HG03571 (cell line): ENCODE data around the gene DEPDC4.
A peak's percentile ranks its signal among the peaks of the same experiment; 100 is the strongest.

Experiments
- ATAC-seq: cut with Tn5 transposase; IDR thresholded peaks from one replicate; pipeline ENCODE4 v1.9.1; 2021; ENCODE audit not compliant: unreplicated experiment

Gene DEPDC4

DNA sequence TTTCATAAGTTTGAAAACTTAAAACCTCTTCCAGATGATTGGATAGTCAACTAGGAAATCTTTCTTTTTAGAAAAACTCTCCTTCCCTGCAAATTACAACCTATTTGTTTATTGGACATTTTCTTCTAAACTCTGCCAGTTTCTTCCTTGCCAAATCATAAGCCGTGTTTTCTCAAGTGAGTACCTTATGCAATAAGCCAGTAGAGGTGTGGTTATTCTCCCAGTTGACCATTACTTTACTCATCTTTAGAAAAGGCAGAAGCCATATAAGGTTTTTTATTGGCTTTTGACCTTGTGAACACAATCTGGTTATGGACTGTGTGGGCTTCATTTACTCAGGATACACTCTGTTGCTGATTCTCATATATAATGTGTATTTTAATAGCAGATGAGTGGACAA, 51.7 kb downstream of the DEPDC4 start:
- ATAC-seq: no peak

DNA sequence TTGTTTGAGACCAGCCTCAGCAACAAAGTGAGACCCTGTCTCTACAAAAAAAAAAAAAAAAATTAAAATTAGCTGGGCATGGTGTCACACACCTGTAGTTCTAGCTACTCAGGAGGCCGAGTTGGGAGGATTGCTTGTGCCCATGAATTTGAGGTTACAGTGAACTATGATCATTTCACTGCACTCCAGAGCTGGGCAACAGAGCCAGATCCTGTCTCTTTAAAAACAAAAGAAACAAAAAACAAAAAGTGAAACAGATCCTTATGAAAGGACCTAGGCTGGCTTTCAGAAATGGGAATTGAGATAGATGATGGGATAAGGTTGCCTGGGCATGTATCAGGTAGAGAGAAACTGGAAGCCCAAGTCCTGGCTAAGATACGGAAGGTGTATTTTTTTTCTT, 52.4 kb downstream of the DEPDC4 start:
- no peak for ATAC-seq

DNA sequence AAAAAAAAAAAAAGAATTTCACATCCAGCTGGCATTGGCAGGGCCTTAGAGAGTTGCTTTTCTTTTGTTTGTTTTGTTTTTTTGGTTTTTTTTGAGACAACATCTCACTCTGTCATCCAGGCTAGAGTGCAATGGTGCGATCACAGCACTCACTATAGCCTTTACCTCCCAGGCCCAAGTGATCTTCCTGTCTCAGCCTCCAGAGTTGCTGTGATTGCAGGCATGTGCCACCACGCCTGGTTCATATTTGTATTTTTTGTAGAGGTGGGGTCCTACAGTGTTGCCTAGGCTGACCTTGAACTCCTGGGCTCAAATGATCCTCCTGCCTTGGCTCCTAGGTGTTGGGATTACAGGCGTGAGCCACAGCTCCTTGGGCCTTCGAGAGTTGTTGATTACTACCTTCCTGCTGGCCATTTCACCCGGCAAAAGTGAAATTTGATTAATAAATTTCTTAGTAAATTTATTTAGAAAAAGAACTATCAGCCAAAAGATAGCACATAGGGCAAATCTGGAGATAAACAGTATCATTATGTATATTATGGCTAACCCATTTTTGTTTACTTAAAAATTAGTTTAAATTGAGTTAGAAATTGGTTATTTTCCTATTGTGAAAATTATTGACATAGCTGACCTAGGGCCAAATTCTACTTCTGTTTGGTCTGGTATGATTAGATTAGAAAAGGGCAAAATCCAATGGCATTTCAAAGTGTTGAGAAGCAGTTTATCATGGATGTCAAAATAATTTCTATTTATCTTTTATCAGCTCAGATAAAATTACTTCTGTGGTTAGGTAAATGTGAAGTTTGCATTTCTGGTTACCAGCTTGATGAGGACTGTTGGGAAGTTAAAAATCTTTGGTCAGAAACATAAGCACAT, 53.6 kb downstream of the DEPDC4 start:
- ATAC-seq: no peak

DNA sequence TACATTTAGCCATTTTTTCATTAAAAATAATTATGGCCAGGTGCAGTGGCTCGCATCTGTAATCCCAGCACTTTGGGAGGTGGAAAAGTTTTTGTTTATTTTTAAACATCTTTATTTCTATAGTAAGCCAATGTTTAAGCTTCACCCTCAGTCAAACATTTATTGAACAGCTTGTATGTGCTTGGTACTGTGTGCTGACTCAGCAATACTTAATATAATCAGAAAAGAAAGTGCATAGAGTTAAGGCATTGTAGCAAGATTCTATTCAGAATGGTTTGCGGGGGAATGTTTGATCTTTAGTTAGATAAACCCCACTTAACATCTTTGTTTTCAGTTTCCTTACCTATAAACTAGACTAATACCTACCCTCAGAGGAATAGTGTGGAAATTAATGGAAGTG, 55.2 kb downstream of the DEPDC4 start:
- ATAC-seq: no peak

DNA sequence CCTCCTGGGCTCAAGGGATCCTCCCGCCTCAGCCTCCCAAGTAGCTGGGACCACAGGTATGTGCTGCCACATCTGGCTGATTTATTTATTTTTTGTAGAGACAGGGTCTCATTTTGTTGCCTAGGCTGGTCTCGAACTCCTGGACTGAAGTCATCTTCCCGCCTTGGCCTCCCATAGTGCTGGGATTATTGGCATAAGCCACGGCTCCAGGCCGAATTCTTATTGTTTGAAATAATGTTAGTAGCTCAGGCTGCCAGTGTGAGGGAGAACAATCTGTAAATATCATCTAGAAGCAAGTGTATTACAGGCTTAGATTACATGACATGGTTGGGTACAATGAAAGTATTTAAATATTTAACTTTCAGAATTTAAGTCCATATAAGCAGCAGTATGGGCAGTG, 58.0 kb downstream of the DEPDC4 start:
- ATAC-seq: no peak

DNA sequence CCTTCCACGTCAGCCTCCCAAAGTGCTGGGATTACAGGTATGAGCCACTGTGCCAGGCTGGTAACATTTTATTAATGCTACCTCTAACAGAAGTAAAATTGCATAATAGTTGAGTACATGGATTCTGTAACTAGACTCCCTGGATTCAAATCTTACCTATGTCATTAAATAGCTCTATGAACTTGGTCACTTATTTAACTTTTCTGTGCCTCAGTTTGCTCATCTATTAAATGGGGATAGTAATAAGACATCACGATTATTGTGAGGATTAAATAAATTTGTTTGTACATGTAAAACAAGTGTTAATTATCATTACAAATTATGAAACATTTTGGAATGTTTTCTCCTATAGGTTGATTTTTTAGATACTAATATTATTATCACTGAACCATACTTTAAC, 59.6 kb downstream of the DEPDC4 start:
- no peak for ATAC-seq

DNA sequence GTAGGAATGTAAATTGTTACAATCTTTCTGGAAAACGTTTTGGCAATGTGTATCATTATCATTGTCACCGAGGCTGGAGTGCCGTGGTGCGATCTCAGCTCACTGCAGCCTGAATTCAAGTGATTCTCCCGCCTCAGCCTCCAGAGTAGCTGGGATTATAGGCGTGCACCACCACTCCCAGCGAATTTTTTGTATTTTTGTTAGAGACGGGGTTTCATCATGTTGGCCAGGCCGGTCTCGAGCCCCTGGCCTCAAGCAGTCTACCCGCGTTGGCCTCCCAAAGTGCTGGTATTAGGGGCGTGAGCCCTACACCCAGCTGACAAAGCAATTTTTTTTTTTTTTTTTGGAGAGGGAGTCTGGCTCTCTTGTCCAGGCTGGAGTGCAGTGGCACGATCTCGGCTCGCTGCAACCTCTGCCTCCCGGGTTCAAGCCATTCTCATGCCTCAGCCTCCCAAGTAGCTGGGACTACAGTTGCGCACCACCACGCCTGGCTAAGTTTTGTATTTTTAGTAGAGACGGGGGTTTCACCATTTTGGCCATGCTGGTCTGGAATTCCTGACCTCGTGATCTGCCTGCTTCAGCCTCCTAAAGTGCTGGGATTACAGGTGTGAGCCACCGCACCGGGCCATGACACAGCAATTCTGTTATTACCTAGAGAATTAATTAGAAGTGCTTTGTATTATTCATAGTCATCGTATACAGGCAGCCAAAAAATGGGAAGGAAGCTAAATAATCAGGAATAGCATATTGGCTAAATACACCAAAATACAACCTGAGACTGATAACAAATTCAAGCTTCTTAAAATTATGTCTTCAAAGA, 65.1 kb downstream of the DEPDC4 start:
- no peak for ATAC-seq

DNA sequence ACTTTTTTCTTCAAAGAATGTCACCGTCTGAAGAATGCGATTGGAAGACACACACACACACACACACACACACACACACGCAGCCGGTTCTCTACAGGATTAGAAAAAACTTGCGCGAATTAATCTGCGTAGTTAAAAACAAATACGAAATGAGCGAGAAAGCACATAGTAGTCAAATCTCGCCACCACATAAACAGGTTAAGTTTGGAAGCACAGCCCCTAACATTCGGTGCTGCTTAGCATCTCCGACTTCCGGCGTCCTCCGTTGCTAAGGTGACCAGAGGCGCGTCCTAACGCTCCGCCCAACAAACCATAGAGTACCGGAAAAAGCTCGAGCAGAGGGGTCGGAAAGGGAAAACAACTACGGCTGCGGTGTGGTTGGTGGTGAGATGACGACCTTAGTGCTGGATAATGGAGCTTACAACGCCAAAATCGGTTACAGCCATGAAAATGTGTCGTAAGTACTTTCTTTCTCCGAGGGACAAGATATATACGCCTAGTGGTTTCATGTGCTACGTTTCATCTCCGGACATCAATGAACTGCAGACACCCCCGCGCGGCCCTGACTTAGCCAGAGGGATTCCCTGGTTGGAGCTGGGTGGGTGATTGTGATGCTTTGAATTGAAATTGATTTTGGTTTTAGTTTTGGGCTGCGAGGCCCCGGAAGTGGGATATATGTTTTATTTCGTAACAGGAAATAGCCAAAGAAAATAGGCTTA, 66.3 kb downstream of the DEPDC4 start, which contains the start of gene ACTR6:
Gene ACTR6, plus strand, starts transcription at position 353 of the 719 bp plus-strand sequence. Its CDS starts 37 bp downstream, at position 390.
- peak; percentile 95 for ATAC-seq

DNA sequence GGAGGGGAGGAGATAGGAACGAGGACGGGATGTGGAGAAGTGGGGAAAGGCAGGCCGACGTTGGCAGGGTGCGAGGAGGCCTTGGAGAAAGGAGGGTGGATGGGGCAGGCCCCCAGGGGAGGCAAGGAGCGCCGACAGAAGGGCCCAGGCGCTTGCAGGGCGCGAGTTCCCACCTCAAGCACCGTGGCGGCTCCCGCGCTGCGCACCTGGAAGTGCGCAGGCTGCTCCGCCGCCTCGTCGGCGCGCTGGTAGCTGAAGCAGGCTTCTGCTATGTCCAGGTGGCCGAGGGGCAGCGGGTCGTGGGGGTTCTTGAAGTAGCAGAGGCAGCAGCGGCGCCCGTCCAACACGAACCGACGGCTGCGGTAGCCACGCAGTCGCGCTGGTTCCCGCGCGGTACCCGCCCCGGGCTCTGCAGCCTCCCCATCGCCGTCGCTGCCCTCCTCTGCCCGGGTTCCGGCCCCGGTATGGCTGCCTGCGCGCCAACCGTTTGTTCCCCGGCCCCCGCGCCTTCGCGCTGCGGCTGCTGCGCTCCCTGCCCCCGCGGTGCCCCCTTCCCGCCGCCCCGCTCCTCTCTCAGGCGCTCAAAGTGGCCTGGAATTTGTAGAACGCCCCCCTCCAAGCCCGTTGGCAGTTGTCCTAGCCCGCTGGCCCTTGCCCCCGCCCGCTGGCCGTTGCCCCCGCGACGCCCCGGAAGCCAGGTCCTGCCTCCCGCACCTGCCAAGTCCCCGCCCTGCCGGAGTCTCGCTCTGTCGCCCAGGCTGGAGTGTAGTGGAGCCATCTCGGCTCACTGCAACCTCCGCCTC, 67.3 kb downstream of the DEPDC4 start:
- peak; percentile 73 for ATAC-seq

DNA sequence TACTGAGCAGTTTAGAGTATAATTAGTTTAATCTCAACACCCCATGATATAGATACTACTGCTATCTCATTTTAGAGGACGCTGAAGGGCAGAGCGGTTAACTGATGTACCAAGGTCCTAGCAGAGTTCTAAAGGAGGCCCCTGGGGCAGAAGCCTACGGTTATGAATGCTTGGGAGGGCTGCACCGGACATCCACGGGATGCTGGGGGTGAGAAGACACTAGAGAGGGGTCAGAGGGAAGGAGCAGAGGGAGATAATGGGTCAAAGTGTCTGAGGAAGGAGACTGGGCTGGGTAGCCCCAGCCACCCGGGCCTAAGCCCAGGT, 67.9 kb downstream of the DEPDC4 start:
- no peak for ATAC-seq

DNA sequence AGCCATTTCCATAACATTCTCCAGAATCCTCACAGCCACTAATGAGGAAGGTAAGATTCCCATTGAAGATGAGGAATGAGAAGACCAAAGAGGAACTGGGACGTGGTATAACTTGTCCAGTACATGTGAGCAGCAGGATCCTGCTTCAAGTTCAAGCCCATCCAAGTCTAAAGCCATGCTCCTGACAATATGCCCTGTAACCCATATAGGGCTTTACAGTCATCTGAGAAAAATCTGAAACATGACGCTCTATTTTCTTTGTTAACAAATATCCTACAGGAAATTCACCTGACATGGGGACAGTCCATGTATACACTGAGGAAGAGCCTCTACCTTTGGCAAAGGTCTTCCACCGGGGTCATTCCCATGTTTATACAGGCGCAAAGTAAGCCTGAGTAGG, 69.4 kb downstream of the DEPDC4 start:
- no peak for ATAC-seq

DNA sequence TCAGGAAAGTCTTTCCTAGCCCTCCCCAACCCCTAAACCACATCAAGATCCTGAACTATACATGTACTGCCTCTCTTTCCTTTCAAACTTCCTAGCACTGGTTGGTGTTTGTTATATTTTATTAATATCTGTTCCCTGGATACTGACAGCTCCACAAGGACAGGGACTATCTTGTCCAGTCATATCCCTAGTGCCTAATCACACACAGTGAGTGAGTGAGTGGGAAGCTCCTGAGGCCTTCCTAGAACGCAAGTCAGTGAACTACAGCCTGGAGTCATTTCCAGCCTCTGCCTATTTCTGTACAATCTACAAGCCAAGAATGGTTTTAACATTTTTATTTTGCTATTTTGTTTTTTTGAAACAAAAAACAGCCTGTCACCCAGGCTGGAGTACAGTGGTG, 73.8 kb downstream of the DEPDC4 start:
- ATAC-seq: no peak
